Hepatocyte (in vitro differentiated cells): ENCODE measurements around the gene SIGLEC5.
A peak's percentile ranks its signal among the peaks of the same experiment; 100 is the strongest.

Source experiments
- CTCF ChIP-seq: fragments of 200-600 bp; sonication (generic); IDR thresholded peaks from 2 replicates; pipeline ENCODE4 v1.5.1; 2016; ENCODE audit warnings: antibody characterized with exemption, mild to moderate bottlenecking; ENCODE audit not compliant: poor library complexity
- EZH2 ChIP-seq: fragments of 200-600 bp; sonication (generic); IDR thresholded peaks from 2 replicates; pipeline ENCODE4 v1.6.1; 2016; ENCODE audit warnings: antibody characterized with exemption, mild to moderate bottlenecking, borderline replicate concordance
- EZH2phosphoT487 ChIP-seq: fragments of 200-600 bp; sonication (generic); IDR thresholded peaks from one replicate; pipeline ENCODE4 v1.6.1; 2018; ENCODE audit warnings: antibody characterized with exemption, mild to moderate bottlenecking, low read depth, moderate library complexity; ENCODE audit not compliant: unreplicated experiment, severe bottlenecking

DNA sequence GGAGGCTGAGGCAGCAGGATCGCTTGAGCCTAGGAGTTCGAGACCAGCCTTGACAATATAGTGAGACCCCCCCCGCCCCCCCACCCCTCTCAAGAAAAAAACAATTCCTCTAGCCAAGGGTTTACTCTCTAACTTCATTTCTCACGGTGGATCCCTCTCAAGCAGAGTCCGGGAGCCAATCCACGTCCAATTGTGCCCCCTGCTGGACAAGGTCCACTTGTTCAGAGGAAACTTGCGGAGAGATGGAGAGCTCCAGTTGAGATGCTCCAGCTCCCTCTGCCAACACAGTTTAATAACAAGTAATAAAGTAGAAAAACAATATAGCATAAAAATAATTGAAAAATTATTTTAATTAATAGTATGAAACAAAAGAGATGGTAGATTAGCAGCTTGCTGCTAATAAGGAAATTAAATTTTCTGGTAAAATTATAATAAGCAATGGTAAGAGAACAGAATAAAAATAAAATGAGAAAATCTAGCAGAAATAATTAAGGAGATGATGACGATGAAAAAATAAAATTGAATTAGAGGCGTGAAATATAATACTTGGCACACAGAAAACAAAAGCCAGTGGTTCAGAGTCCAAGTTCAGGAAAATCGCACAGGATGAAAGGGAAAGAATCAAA, 30.9 kb upstream of the SIGLEC5 start:
- TF ChIP-seq CTCF: peak; percentile 73
- TF ChIP-seq EZH2phosphoT487: no peak
- no peak for TF ChIP-seq EZH2
